Naive thymus-derived CD4-positive, alpha-beta T cell (primary cell): Measurements from ENCODE around the gene WNT7B. TPM values are rescaled to one million over a fixed set of nuclear protein-coding genes. Genes with fewer than 3 reads are reported as not detected.
A peak's percentile ranks its signal among the peaks of the same experiment; 100 is the strongest.

ENCODE experiments used
- ATAC-seq: fragments of 150-1000 bp; cut with Tn5 transposase; 2 replicates; pipeline ENCODE4 v1.10.0; 2021; ENCODE audit warnings: mild to moderate bottlenecking, moderate library complexity
- CTCF ChIA-PET: fragments of 350-600 bp; sonication (Branson Sonifier 250); formaldehyde crosslinking; loops from one replicate; lab custom pipeline; 2021; ENCODE audit warnings: antibody characterized with exemption; lab: Charles Lee
- POLR2A ChIA-PET: fragments of 350-600 bp; sonication (Branson Sonifier 250); formaldehyde crosslinking; loops from one replicate; lab custom pipeline; 2021; ENCODE audit warnings: antibody characterized with exemption, inconsistent platforms; lab: Charles Lee
- DNase-seq, 9 donors: peaks; one replicate each; pipeline versions ENCODE4 v3.0.0 to v3.0.0-alpha.2; 2020 to 2022; ENCODE audit warnings: mixed read lengths in 1 of 9
- H3K27ac ChIP-seq: one replicate; pipeline ENCODE4 v1.7.0; 2013; ENCODE audit warnings: mild to moderate bottlenecking, low read depth, low read length, moderate library complexity
- H3K27me3 ChIP-seq, 2 donors: one replicate each; pipeline ENCODE4 v1.7.0; 2013; ENCODE audit warnings: low read length in 2 of 2, mild to moderate bottlenecking in 2 of 2, moderate library complexity in 2 of 2; ENCODE audit not compliant: control insufficient read depth in 2 of 2, insufficient read depth in 2 of 2
- H3K36me3 ChIP-seq, 3 experiments: 1 replicate in 2 of 3; 2 replicates in 1 of 3; pipeline ENCODE4 v1.7.0; 2013; ENCODE audit warnings: low read length in 3 of 3, mild to moderate bottlenecking in 3 of 3, moderate library complexity in 1 of 3; ENCODE audit not compliant: insufficient read depth in 3 of 3, control insufficient read depth in 2 of 3
- H3K4me1 ChIP-seq, 2 donors: one replicate each; pipeline ENCODE4 v1.7.0; 2013; ENCODE audit warnings: low read length in 2 of 2, mild to moderate bottlenecking in 2 of 2, moderate library complexity in 1 of 2; ENCODE audit not compliant: control insufficient read depth in 2 of 2, insufficient read depth in 2 of 2
- H3K4me3 ChIP-seq: 2 replicates; pipeline ENCODE4 v1.7.0; 2013; ENCODE audit warnings: mild to moderate bottlenecking, low read length
- H3K9me3 ChIP-seq, 3 experiments: 1 replicate in 2 of 3; 2 replicates in 1 of 3; pipeline ENCODE4 v1.7.0; 2013; ENCODE audit warnings: low read length in 3 of 3; ENCODE audit not compliant: control insufficient read depth in 2 of 3
- H3K27ac Mint-ChIP-seq, 9 donors: one replicate each; pipeline ENCODE4 v1.8.0; 2020 to 2022; ENCODE audit warnings: mixed read lengths in 9 of 9, mild to moderate bottlenecking in 8 of 9, moderate library complexity in 5 of 9, inconsistent platforms in 2 of 9
- H3K27me3 Mint-ChIP-seq, 5 donors: one replicate each; pipeline ENCODE4 v1.8.0; 2021 to 2022; ENCODE audit warnings: mixed read lengths in 5 of 5, mild to moderate bottlenecking in 1 of 5
- H3K36me3 Mint-ChIP-seq, 5 donors: one replicate each; pipeline ENCODE4 v1.8.0; 2020 to 2022; ENCODE audit warnings: mixed read lengths in 5 of 5, mild to moderate bottlenecking in 3 of 5, inconsistent platforms in 1 of 5
- H3K4me1 Mint-ChIP-seq, 7 donors: one replicate each; pipeline ENCODE4 v1.8.0; 2020 to 2022; ENCODE audit warnings: mixed read lengths in 7 of 7, mild to moderate bottlenecking in 3 of 7, inconsistent platforms in 1 of 7
- H3K4me3 Mint-ChIP-seq, 10 donors: one replicate each; pipeline ENCODE4 v1.8.0; 2020 to 2022; ENCODE audit warnings: mild to moderate bottlenecking in 10 of 10, mixed read lengths in 10 of 10, moderate library complexity in 6 of 10, inconsistent platforms in 2 of 10
- H3K9me3 Mint-ChIP-seq, 11 donors: one replicate each; pipeline ENCODE4 v1.8.0; 2020 to 2022; ENCODE audit warnings: mixed read lengths in 11 of 11, mild to moderate bottlenecking in 4 of 11, inconsistent platforms in 1 of 11, moderate library complexity in 1 of 11
- intact Hi-C, 2 donors: fragments of 100-400 bp; cut with micrococcal nuclease; formaldehyde crosslinking; loops; one replicate each; pipeline ENCODE4 v1.15.1; 2023
- polyA plus RNA-seq, 2 donors: library from polyadenylated mRNA; unstranded; fragments of 300-500 nt; fragmentation: Illumina TruSeq; gene quantifications; one replicate each; pipeline ENCODE4 v1.2.3, GENCODE V29; 2021
- total RNA-seq, 6 experiments: library from RNA in 5 of 6; stranded (reverse) in 5 of 6; gene quantifications; 1 replicate in 5 of 6; 2 replicates in 1 of 6; pipeline ENCODE4 v1.2.3 and lab custom pipeline; 2021 to 2026

The WNT7B gene
- total and polyA plus RNA-seq, 7 experiments from 2014 or later = not detected

DNA sequence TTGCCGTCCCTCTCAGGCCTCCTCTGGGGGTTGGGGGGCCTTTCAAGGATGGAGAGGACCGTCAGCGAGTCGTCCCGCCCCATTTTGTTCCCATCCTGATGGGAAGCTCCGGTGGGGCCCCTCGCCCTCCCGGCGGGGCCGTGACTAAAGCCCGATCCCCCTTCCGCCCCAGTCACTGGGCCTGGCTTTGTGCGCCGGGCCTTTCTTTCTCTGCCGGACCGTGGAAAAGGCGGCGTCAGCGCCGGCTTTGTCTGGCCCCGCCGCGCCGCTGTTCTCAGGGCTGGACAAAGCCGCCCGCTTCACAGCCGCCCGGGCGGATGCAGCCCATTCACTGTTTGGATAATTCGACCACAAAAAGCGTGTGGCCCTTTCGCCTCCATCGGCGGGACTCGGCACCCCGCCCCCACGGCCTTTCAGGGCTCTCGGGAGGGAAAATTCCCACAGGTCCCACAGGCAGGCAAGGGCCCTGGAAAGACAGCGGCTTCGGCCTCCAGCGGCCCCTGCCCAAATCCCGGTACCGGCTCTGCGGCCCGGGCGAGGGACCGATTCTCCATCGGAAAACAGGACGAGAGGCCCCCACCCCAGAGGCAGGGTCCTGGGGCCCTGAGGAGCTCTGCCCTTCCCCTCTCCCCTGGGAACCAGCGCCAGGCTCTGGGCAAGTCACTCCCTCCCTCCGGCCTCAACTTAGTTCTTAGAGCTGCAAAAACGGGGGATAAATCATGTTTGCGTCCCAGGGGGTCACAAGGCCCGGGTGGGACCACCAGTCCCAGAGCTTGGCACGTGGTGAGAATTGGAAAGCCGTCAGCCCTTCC lies 87.2 kb downstream of the WNT7B start:
- Histone ChIP-seq H3K4me1 (no peaks in the 10 kb centered on the region), H3K27me3 (no peaks in the 10 kb centered on the region), H3K36me3 (no peaks in the 10 kb centered on the region), H3K27ac (no peak overlapping the region), H3K4me3 (no peak overlapping the region), H3K9me3 (no peaks in the 10 kb centered on the region)
- no peak for ATAC-seq
- ChIA-PET CTCF (no interaction called here), POLR2A (no interaction called here)
- Mint-ChIP-seq H3K27ac (no peak overlapping the region), H3K4me3 (no peak overlapping the region), H3K4me1 (no peaks in the 10 kb centered on the region), H3K9me3 (peaks cover 0 to 3% (median 0%) of the 10 kb centered on the region in 11 donors), H3K36me3 (peaks cover 0 to 8% (median 0%) of the 10 kb centered on the region in 5 donors), H3K27me3 (peaks cover 0 to 19% (median 14%) of the 10 kb centered on the region in 5 donors)
- intact Hi-C loops = no loop called here
- no peak for DNase-seq

DNA sequence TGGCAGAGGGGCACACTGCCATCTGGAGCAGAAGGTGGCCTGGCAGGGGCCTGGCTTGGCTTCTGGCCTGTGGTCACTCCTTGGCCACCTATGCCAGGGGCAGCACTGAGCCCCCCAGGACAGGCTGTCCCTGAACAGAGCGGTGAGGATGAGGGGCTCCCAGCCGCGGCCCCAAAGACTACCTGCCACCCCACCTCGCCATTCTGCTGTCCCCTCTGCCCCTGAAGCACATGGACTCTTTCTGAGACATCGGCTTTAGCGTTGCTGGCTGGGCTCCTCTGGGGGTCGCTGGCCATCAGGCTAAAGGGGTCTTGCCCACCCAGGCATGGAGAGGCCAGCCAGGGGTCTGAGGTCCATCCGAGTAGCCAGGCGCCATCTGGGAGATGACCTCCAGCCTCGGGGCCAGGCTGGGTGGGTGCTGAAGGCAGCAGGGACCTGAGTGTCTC lies 87.8 kb downstream of the WNT7B start:
- intact Hi-C loops = no loop called here
- Histone ChIP-seq H3K4me3 (no peak overlapping the region), H3K27me3 (no peaks in the 10 kb centered on the region), H3K4me1 (no peaks in the 10 kb centered on the region), H3K36me3 (no peaks in the 10 kb centered on the region), H3K9me3 (no peaks in the 10 kb centered on the region), H3K27ac (no peak overlapping the region)
- H3K27me3 Mint-ChIP-seq = peaks cover 0 to 19% (median 15%) of the 10 kb centered on the region in 5 donors
- DNase-seq (no peak), ATAC-seq (no peak)
- peaks cover 0 to 8% (median 0%) of the 10 kb centered on the region in 5 donors for H3K36me3 Mint-ChIP-seq
- peaks cover 0 to 3% (median 0%) of the 10 kb centered on the region in 11 donors for H3K9me3 Mint-ChIP-seq
- H3K4me3 Mint-ChIP-seq = no peak overlapping the region
- POLR2A ChIA-PET = no interaction called here
- CTCF ChIA-PET = no interaction called here
- no peaks in the 10 kb centered on the region for H3K4me1 Mint-ChIP-seq
- no peak overlapping the region for H3K27ac Mint-ChIP-seq

DNA sequence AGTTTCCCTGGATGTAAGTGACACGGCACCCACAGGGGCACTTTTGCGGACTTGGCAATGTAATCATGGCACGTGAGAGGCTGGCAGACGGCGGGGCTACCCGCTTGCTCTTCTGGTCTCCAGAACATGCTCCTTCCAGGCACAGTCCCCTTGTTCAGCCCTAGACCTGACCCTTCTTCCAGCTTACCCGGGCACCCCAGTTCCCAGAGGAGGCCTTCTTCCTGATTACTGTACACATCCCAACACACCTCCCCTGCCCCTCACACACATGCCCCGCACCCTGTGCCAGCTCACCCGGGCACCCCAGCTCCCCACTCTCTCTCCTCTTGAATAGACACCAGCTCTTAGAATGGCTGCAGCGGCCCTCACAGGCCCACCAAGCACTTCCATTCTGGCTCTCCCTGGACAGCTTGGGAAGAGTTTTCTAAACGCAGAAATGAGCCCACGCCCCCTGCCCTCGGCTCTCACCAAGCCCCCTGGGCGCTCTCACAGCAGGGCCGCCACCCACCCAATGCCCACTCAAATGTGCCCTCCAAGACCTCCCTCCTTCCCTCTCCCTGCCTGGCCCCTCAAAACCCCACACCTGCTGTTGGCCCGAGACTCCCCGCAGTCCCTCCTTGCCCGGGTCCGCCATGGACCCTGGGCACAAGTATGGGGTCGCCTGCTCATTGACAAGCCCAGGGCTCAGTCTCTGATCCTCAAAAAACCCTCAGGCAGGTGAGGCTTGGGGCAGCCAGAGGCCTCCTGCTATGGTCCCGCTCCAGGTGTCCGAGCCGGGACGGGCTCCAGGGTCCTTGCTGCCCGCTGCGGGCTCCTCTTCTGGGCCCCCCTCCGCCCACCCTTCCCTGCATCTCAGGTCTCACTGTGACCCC lies 88.5 kb downstream of the WNT7B start:
- ChIA-PET POLR2A (no interaction called here), CTCF (no interaction called here)
- intact Hi-C loops = no loop called here
- no peak overlapping the region for H3K27ac Mint-ChIP-seq
- H3K36me3 Mint-ChIP-seq = peaks cover 0 to 8% (median 0%) of the 10 kb centered on the region in 5 donors
- H3K4me3 ChIP-seq = no peak overlapping the region
- peaks cover 0 to 3% (median 0%) of the 10 kb centered on the region in 11 donors for H3K9me3 Mint-ChIP-seq
- H3K4me1 ChIP-seq = no peaks in the 10 kb centered on the region
- peaks cover 3 to 20% (median 16%) of the 10 kb centered on the region in 5 donors for H3K27me3 Mint-ChIP-seq
- no peak overlapping the region for H3K27ac ChIP-seq
- no peaks in the 10 kb centered on the region for H3K4me1 Mint-ChIP-seq
- H3K4me3 Mint-ChIP-seq = no peak overlapping the region
- no peaks in the 10 kb centered on the region for H3K36me3 ChIP-seq
- H3K27me3 ChIP-seq = peaks cover 0 to 4% of the 10 kb centered on the region in 2 donors
- no peak for DNase-seq
- H3K9me3 ChIP-seq = no peaks in the 10 kb centered on the region
- no peak for ATAC-seq

DNA sequence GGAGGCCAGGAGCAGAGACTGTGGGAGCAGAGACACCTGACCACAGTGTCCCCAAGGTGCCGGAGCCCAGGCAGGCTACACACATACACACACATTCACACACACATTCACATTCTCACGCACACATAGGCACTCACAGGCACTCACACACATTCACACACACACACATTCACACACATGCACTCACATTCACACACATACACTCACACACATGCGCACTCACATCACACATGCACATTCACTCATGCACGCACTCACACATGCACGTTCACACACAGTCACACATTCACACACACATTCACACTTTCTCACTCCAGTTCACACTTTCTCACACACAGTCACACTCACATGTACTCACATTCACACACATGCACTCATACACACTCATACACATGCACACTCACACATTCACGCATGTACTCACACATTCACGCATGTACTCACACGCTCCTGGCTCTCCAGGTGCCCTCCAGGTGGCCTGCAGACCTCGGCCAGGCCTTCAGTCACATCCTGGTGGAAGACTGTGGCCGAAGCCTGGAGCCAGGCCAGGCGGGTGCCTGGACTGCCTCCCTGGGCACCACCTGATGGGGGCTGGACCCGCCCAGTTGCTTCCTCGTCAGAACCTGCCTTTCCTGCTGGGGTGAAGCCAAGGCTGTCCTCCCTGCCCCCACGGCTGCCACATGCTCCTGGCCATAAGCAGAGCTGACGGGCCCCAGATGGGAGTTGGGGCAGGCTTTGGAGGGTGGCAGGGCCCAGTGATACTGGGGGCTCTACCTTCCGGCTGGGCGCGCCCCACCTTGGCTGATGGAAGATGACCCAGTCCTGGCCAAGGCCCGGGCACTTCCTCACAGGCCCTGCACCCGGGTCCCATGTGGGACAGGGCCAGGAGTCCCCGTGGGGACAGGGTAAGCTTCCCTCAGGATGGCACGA lies 89.5 kb downstream of the WNT7B start:
- H3K27me3 ChIP-seq = peaks cover 0 to 4% of the 10 kb centered on the region in 2 donors
- no peaks in the 10 kb centered on the region for H3K4me1 ChIP-seq
- POLR2A ChIA-PET = no interaction called here
- peaks cover 0 to 8% (median 0%) of the 10 kb centered on the region in 5 donors for H3K36me3 Mint-ChIP-seq
- H3K27ac ChIP-seq = no peak overlapping the region
- ATAC-seq = no peak
- no peak overlapping the region for H3K4me3 ChIP-seq
- peak overlapping the region in 1 of 9 donors; percentile 28 for H3K27ac Mint-ChIP-seq
- H3K9me3 ChIP-seq = no peaks in the 10 kb centered on the region
- no peaks in the 10 kb centered on the region for H3K4me1 Mint-ChIP-seq
- no peaks in the 10 kb centered on the region for H3K36me3 ChIP-seq
- no peak for DNase-seq
- H3K9me3 Mint-ChIP-seq = peaks cover 0 to 3% (median 0%) of the 10 kb centered on the region in 11 donors
- H3K27me3 Mint-ChIP-seq = peaks cover 6 to 24% (median 17%) of the 10 kb centered on the region in 5 donors
- intact Hi-C loops = no loop called here
- CTCF ChIA-PET = no interaction called here
- H3K4me3 Mint-ChIP-seq = no peak overlapping the region

DNA sequence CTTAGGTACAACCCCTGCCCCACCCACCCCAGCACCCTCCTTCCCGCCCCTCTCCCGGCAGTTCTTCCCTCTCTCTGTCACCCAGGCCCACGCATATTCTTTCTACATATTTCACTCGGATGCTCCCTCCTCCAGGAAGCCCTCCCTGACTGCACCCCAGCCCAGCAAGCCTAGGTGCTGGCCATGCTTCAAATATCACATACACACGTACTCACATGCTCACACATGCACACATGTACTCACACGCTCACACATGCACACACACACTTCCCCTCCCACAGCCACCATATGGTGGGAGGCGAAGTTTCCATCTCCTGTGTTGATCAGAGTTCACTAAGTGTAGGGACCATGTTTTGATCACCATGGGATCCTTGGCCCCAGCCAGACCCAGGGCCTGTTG lies 90.4 kb downstream of the WNT7B start:
- no peaks in the 10 kb centered on the region for H3K4me1 ChIP-seq
- H3K27me3 ChIP-seq = peaks cover 0 to 4% of the 10 kb centered on the region in 2 donors
- H3K4me3 ChIP-seq = no peak overlapping the region
- intact Hi-C loops = no loop called here
- POLR2A ChIA-PET = no interaction called here
- H3K27ac Mint-ChIP-seq = peak overlapping the region in 2 of 9 donors; percentile 31 to 67
- H3K4me1 Mint-ChIP-seq = no peaks in the 10 kb centered on the region
- ATAC-seq = no peak
- H3K4me3 Mint-ChIP-seq = no peak overlapping the region
- H3K9me3 ChIP-seq = no peaks in the 10 kb centered on the region
- CTCF ChIA-PET = no interaction called here
- peaks cover 16 to 28% (median 17%) of the 10 kb centered on the region in 5 donors for H3K27me3 Mint-ChIP-seq
- H3K36me3 ChIP-seq = no peaks in the 10 kb centered on the region
- H3K27ac ChIP-seq = no peak overlapping the region
- H3K9me3 Mint-ChIP-seq = peaks cover 0 to 3% (median 0%) of the 10 kb centered on the region in 11 donors
- no peak for DNase-seq
- peaks cover 0 to 8% (median 0%) of the 10 kb centered on the region in 5 donors for H3K36me3 Mint-ChIP-seq

DNA sequence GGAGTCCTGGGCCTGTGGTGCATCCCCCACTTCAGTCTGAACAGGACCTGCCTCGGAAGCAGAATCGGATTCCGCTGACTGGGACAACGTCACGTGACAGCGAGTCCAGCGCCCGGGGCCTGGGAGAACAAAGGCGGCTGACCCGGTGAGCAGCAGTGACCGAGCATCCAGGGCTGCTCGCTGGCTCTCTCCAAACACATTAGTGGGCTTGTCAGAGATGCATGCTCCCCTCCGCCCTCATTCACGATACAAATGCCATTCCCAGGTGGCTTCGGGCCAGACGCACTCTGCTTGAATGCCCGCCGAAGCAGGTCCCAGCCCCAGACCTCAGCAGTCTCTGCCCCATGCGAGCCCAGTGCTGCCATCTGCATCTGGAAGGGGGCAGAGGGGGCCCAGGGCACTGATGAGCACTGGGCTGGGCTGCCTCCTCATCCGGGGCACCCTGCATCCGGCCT lies 91.0 kb downstream of the WNT7B start:
- no peaks in the 10 kb centered on the region for H3K4me1 ChIP-seq
- ATAC-seq (no peak), DNase-seq (no peak)
- POLR2A ChIA-PET = no interaction called here
- Mint-ChIP-seq H3K27me3 (peaks cover 16 to 32% (median 22%) of the 10 kb centered on the region in 5 donors), H3K9me3 (peaks cover 0 to 3% (median 0%) of the 10 kb centered on the region in 11 donors), H3K4me3 (no peak overlapping the region), H3K4me1 (no peaks in the 10 kb centered on the region), H3K36me3 (peaks cover 0 to 8% (median 0%) of the 10 kb centered on the region in 5 donors), H3K27ac (no peak overlapping the region)
- H3K27ac ChIP-seq = no peak overlapping the region
- intact Hi-C loops = no loop called here
- H3K36me3 ChIP-seq = no peaks in the 10 kb centered on the region
- H3K27me3 ChIP-seq = peaks cover 0 to 4% of the 10 kb centered on the region in 2 donors
- no peak overlapping the region for H3K4me3 ChIP-seq
- H3K9me3 ChIP-seq = no peaks in the 10 kb centered on the region
- CTCF ChIA-PET = no interaction called here
